Prostate gland (tissue), 2 donors: ENCODE data around the gene MLLT11. TPM values are rescaled to one million over a fixed set of nuclear protein-coding genes. Genes with fewer than 3 reads are reported as not detected.

Experiments
- DNase-seq: peaks from one replicate; pipeline ENCODE4 v3.0.0-alpha.2; 2019; ENCODE audit warnings: low spot score
- H3K27ac ChIP-seq, 2 donors: fragments of 200-600 bp; sonication (generic); 2 replicates each; pipeline ENCODE4 v1.5.1; 2017 to 2019
- H3K27me3 ChIP-seq: fragments of 200-600 bp; sonication (generic); replicated peaks from 2 replicates; pipeline ENCODE4 v1.5.1; 2019; ENCODE audit not compliant: insufficient read depth
- H3K36me3 ChIP-seq, 2 donors: fragments of 200-600 bp; sonication (generic); 1 replicate in 1 of 2; 2 replicates in 1 of 2; pipeline versions ENCODE4 v1.5.1 to v1.8.1; 2017 to 2019
- H3K4me1 ChIP-seq: fragments of 200-600 bp; sonication (generic); replicated peaks from 2 replicates; pipeline ENCODE4 v1.5.1; 2019
- H3K4me3 ChIP-seq, 2 donors: fragments of 200-600 bp; sonication (generic); 2 replicates each; pipeline ENCODE4 v1.5.1; 2017 to 2019
- H3K9me3 ChIP-seq: fragments of 200-600 bp; sonication (generic); 2 replicates; pipeline ENCODE4 v1.5.1; 2017
- CTCF ChIP-seq, 4 experiments: fragments of 200-600 bp in 2 of 4; fragments of 450-650 bp in 2 of 4; sonication (generic) in 2 of 4; IDR thresholded peaks; 1 replicate in 3 of 4; 2 replicates in 1 of 4; pipeline ENCODE4 v1.5.1; 2016 to 2019; ENCODE audit warnings: antibody characterized with exemption in 4 of 4, mild to moderate bottlenecking in 2 of 4, moderate library complexity in 2 of 4
- POLR2A ChIP-seq: fragments of 450-650 bp; IDR thresholded peaks from one replicate; pipeline ENCODE4 v1.6.1; 2016; ENCODE audit warnings: antibody characterized with exemption, mild to moderate bottlenecking
- POLR2AphosphoS5 ChIP-seq: sonication (generic); formaldehyde crosslinking; IDR thresholded peaks from one replicate; pipeline ENCODE4 v1.6.1; 2017; ENCODE audit warnings: antibody characterized with exemption
- WGBS: methylation state at CpG from one replicate; pipeline ENCODE4 v1.1.5; 2018; 5-methylcytosine and 5-hydroxymethylcytosine counted together
- intact Hi-C: fragments of 100-400 bp; cut with DNase I; formaldehyde crosslinking; loops from one replicate; pipeline ENCODE4 v1.14.2; 2022
- total RNA-seq, 2 donors: library from RNA; depleted of rRNA; stranded (reverse); fragments of >200 nt; gene quantifications; one replicate each; pipeline ENCODE4 v1.1.0, GENCODE V29; 2016

Gene MLLT11
- total RNA-seq, 2 donors from 2014 or later: 0.64 to 1.9 TPM

- intact Hi-C loops: no loop called here
These were observed 11.6 kb upstream of the MLLT11 start for GRCh38 chr1:151048645-151049032.

GRCh38 chr1:151049458-151049857 is 10.7 kb upstream of the MLLT11 start:
- H3K36me3 ChIP-seq: peaks cover 6 to 13% of the 10 kb centered on the region in 2 donors
- 88% methylated on average over 5 of the region's 5 CpGs for WGBS
- TF ChIP-seq POLR2AphosphoS5 (no peak), POLR2A (no peak), CTCF (IDR thresholded peaks at IDR 0.05) (no peak)
- no peaks in the 10 kb centered on the region for H3K4me1 ChIP-seq
- H3K4me3 ChIP-seq: no peak overlapping the region
- no peaks in the 10 kb centered on the region for H3K9me3 ChIP-seq
- intact Hi-C loops: no loop called here
- DNase-seq: no peak
- H3K27me3 ChIP-seq: no peaks in the 10 kb centered on the region
- no peak overlapping the region for H3K27ac ChIP-seq

More at GRCh38 chr1:151048645-151049032, 11.6 kb upstream of the MLLT11 start:
- TF ChIP-seq CTCF (IDR thresholded peaks at IDR 0.05) (peak in 1 of 4 experiments; percentile 43), POLR2AphosphoS5 (no peak)
- 2% methylated on average over 3 of the region's 3 CpGs for WGBS
- peak overlapping the region; percentile 94 to 97 for H3K27ac ChIP-seq
- no peaks in the 10 kb centered on the region for H3K27me3 ChIP-seq
- H3K36me3 ChIP-seq: peaks cover 0 to 8% of the 10 kb centered on the region in 2 donors
- H3K4me1 ChIP-seq: no peaks in the 10 kb centered on the region
- H3K4me3 ChIP-seq: peak overlapping the region; percentile 66 to 72
- H3K9me3 ChIP-seq: no peaks in the 10 kb centered on the region
- DNase-seq: no peak

GRCh38 chr1:151050051-151050688 is 10.0 kb upstream of the MLLT11 start:
- Histone ChIP-seq H3K27ac (no peak overlapping the region), H3K27me3 (no peaks in the 10 kb centered on the region), H3K4me1 (no peaks in the 10 kb centered on the region), H3K9me3 (no peaks in the 10 kb centered on the region), H3K36me3 (peaks cover 6 to 13% of the 10 kb centered on the region in 2 donors), H3K4me3 (no peak overlapping the region)
- DNase-seq: no peak
- WGBS: 74% methylated on average over 2 of the region's 2 CpGs
- TF ChIP-seq CTCF (IDR thresholded peaks at IDR 0.05) (no peak), POLR2AphosphoS5 (no peak), POLR2A (no peak)
- intact Hi-C loops: no loop called here

GRCh38 chr1:151051356-151052009 is 8.7 kb upstream of the MLLT11 start:
- intact Hi-C loops: no loop called here
- WGBS: 44% methylated on average over 2 of the region's 2 CpGs
- no peaks in the 10 kb centered on the region for H3K9me3 ChIP-seq
- H3K27ac ChIP-seq: no peak overlapping the region
- H3K36me3 ChIP-seq: peaks cover 6 to 13% of the 10 kb centered on the region in 2 donors
- no peaks in the 10 kb centered on the region for H3K27me3 ChIP-seq
- TF ChIP-seq POLR2A: no peak
- no peak for TF ChIP-seq CTCF (IDR thresholded peaks at IDR 0.05)
- TF ChIP-seq POLR2AphosphoS5: no peak
- H3K4me1 ChIP-seq: peaks cover 10% of the 10 kb centered on the region
- H3K4me3 ChIP-seq: no peak overlapping the region
- DNase-seq: no peak
